Activated CD4-positive, alpha-beta T cell treated with anti-CD3 and anti-CD28 coated beads, Interleukin-2, amount 50 U/mL, for 1 hour (primary cell): ENCODE measurements around the gene CDC42SE2.
"Not testable (repeated sequence)": the region's sequence is repeated elsewhere in the genome, so short reads cannot be mapped to it uniquely, and the experiment has no call there.

Experiments
- DNase-seq: peaks from one replicate; pipeline ENCODE4 v3.0.0-alpha.2; 2020

Gene CDC42SE2

GRCh38 chr5:131252824-131253171 is 11.1 kb upstream of the CDC42SE2 start:
- peak; percentile 73 for DNase-seq

DNA sequence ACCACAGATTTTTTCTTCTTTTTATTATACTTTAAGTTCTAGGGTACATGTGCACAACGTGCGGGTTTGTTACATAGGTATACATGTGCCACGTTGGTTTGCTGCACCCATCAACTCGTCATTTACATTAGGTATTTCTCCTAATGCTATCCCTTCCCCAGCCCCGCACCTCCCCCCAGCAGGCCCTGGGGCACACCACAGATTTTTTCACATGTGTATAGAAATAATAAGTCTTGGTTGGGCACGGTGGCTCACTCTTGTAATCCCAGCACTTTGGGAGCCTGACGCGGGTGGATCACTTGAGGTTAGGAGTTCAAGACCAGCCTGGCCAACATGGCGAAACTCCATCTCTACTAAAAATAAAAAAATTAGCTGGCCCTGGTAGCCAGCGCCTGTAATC is 9.8 kb upstream of the CDC42SE2 start:
- DNase-seq: not testable (repeated sequence)

DNA sequence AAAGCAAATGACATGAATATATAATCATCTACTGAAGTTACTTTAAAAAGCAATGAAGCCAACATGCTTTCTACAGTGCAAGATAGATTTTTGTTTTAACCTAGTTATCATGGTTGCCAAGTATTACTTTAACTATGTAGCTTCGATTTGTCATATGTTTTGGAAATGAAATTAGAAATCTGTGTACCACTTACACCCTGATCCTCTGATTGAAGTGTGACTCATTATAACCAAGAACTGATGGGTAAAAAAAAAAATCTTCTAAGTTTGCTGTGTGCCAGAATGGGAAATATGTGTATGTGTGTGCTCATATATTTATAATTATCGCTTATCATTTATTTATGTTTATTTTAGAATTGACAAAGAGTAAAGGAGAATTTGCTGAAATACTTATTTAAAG is 9.1 kb upstream of the CDC42SE2 start:
- DNase-seq: no peak

GRCh38 chr5:131256507-131256823 is 7.4 kb upstream of the CDC42SE2 start:
- DNase-seq: no peak

DNA sequence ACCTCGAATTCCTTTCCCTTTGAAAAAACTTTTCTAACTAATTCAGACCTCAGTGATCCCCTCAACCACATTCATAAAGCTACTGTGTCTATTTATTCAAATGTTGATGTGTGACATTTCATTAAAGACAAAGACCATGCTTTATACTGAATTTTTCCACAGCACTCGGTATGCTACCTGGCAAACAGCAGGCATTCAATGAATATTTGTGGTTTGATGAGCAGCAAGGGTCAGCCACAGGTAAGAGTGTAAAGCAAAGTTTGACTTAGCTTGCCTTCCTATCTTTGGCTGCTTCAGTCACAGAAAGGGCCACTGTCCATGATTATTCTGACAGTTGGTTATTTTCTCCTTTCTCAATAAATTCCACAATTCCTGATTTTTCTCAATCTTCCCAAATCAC is 5.1 kb upstream of the CDC42SE2 start:
- no peak for DNase-seq

GRCh38 chr5:131259326-131259725 is 4.5 kb upstream of the CDC42SE2 start:
- no peak for DNase-seq

GRCh38 chr5:131260895-131261294 is 3.0 kb upstream of the CDC42SE2 start:
- no peak for DNase-seq

GRCh38 chr5:131261483-131261882 is 2.4 kb upstream of the CDC42SE2 start:
- DNase-seq: no peak

DNA sequence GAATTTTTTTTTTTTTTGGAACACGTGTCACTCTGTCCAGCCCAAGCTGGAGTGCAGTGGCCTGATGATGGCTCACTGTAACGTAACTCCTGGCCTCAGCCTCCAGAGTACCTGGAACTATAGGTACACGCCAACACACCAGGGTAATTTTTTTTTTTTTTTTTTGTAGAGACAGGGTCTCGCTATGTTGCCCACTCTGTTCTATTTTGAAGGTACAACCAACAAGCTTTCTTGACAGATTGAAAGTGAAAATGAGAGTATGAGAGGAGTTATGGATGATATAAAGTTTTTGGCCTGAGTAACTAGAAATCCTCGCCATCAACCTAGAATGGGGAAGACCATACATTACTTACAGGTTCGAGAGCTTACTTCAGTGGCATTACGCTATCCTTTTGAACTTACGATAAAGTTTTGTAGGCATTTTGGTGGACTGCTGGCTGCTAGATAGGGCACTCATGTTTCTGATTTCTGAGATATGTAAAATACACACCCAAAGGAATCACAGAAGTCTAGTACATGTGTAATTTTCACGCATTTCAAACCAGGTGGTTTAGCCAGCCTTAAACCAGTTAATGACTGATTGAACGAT is 806 bp upstream of the CDC42SE2 start:
- DNase-seq: no peak

DNA sequence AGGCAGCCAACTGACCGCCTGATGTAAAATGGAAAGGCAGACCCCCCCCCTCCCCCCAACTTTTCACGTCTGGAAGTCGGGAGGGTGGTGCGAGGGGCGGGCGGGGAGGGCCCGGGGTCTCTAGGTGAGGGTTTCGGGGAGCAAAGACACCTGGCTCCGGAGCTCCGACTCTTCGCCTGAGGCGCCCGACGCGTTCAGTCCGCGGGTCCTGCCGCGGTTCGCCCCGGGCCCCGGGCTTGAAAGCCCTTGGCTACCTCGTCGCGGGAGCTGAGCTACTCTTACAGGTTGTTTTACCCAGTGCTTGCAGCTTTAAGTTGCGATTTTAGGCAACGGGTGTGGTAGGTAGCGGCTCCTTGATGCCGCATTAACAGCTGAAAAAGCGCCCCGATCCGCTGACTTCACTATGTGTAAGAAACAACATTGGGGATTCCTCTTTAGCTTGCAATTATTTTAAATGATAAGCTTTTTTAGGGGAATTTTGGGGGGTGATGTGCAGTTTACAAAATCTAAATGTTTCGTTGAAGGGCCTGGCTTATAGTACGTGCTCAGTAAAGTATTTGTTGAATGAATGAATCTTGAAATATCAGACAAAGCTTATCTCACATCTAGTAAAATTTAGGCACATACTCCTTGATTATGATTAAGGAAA is 722 bp downstream of the CDC42SE2 start:
- DNase-seq: peak; percentile 38

GRCh38 chr5:131265311-131265803 is 1.5 kb downstream of the CDC42SE2 start:
- DNase-seq: no peak

GRCh38 chr5:131266370-131267060 is 2.7 kb downstream of the CDC42SE2 start:
- DNase-seq: peak; percentile 46

DNA sequence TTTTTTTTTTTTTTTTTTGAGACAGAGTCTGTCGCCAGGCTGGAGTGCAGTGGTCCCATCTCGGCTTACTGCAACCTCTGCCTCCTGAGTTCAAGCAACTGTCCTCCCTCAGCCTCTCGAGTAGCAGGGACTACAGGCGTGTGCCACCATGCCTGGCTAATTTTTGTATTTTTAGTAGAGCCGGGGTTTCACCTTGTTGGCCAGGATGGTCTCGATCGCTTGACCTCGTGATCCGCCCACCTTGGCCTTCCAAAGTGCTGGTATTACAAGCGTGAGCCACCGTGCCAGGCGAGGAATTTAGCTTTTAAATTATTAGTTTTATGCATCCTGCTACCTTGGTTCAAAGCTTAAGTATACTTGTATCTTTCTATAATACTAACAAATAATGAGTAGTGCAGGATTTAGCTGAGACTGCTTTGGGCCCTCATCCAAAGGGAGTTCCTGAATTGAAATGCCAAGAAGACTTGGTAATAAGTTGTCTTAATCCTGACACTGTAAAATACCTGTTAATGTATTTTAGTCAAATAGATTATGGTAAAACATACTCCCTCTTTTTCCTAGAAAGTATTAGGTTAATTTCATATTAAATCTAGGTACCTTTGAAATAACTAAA is 5.0 kb downstream of the CDC42SE2 start:
- no peak for DNase-seq

- DNase-seq: no peak
Observed at GRCh38 chr5:131270809-131271208, 7.0 kb downstream of the CDC42SE2 start.

GRCh38 chr5:131271888-131272287 is 8.0 kb downstream of the CDC42SE2 start:
- not testable (repeated sequence) for DNase-seq

DNA sequence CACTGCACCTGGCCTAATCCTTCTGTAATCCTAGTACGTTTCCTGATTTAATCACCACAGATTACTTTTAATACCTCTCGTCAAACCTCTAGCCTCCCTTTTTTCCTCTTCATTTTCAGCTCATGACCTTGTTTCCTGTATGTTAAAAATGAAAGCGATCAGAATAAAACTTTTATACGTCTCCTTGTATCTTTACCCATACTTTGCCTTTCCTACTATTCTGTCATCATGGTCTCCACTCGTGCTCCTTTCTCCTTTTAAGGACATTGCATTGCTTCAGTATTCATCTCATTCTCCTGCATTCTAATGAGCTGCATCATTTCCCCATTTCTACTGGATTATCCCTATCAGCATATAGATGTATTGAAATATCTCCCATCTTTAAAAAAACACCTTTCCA is 8.5 kb downstream of the CDC42SE2 start:
- no peak for DNase-seq

- DNase-seq: no peak
Observed at GRCh38 chr5:131272724-131273123, 8.9 kb downstream of the CDC42SE2 start.

- no peak for DNase-seq
Observed at GRCh38 chr5:131274326-131275063, 10.6 kb downstream of the CDC42SE2 start.

- DNase-seq: no peak
Observed at GRCh38 chr5:131276072-131276471, 12.2 kb downstream of the CDC42SE2 start.

- DNase-seq: no peak
Observed at GRCh38 chr5:131277447-131277846, 13.6 kb downstream of the CDC42SE2 start.

DNA sequence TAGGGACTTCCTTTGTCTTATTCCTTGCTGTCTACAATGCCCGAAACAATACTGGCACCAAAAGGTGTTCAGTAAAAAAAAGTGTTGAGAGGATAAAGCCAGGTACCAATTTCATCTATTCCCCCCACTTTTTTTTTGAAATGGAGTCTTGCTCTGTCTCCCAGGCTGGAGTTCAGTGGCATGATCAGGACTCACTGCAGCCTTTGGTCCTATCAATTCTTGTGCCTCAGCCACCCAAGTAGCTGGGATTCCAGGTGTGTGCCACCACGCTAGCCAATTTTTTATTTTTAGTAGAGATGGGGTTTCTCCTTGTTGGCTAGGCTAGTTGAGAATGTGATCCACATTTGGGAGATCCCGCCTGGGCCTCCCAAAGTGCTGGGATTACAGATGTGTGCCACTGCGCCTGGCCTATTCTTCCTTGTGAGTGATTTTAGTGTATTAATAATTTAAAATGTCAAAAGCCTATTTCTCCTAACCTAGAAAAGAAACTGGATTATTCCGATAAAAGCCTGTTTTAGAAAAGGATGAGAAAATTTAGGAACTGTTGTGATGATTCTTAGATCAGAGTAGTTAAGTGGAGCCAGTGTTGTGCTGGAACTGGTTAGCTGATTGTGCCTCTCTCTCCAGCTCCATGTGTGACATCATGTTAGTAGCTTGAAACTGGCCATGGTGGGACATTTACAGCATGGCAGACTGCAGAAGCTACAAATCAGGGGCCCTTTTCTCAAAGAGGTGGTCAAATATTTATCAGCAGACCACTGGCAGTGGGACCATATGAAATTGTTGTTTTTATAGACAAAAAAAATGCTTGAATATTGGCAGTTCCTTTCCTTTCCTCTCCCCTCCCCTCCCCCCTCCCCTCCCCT is 14.3 kb downstream of the CDC42SE2 start:
- DNase-seq: no peak

DNA sequence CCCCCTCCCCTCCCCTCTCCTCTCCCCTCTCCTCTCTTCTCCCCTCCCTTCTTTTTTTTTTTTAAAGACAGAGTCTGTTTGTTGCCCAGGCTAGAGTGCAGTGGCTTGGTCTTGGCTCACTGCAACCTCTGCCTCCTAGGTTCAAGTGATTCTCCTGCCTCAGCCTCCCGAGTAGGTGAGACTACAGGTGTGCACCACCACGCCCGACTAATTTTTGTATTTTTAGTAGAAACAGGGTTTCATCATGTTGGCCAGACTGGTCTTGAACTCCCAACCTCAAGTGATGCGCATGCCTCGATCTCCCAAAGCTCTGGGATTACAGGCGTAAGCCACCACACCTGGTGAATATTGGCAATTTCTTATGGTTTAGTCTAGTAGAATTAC is 14.9 kb downstream of the CDC42SE2 start:
- not testable (repeated sequence) for DNase-seq
